OCI-M2 (cell line): ENCODE data around the gene MOSPD3.

Experiments used
- DNase-seq: peaks from one replicate; lab custom pipeline; 2025; ENCODE audit not compliant: unreplicated experiment; lab: John Stamatoyannopoulos, UW

MOSPD3 gene

GRCh38 chr7:100575206-100575631 is 37.1 kb upstream of the MOSPD3 start:
- DNase-seq = no peak

GRCh38 chr7:100575746-100576383 is 36.5 kb upstream of the MOSPD3 start:
- no peak for DNase-seq

GRCh38 chr7:100576384-100576993 is 35.9 kb upstream of the MOSPD3 start:
- DNase-seq = no peak

GRCh38 chr7:100577103-100577502 is 35.2 kb upstream of the MOSPD3 start:
- DNase-seq = no peak

GRCh38 chr7:100577507-100577906 is 34.8 kb upstream of the MOSPD3 start:
- DNase-seq = no peak

- no peak for DNase-seq
These were observed 33.8 kb upstream of the MOSPD3 start for GRCh38 chr7:100578246-100579183.

GRCh38 chr7:100580466-100581283 is 31.7 kb upstream of the MOSPD3 start:
- no peak for DNase-seq

- no peak for DNase-seq
These were observed 30.2 kb upstream of the MOSPD3 start for GRCh38 chr7:100582041-100582579.

GRCh38 chr7:100582650-100583049 is 29.7 kb upstream of the MOSPD3 start:
- DNase-seq = no peak

GRCh38 chr7:100583132-100584053 is 28.9 kb upstream of the MOSPD3 start:
- no peak for DNase-seq

- DNase-seq = no peak
These were observed 28.2 kb upstream of the MOSPD3 start for GRCh38 chr7:100584054-100584682.

GRCh38 chr7:100584683-100585510 is 27.4 kb upstream of the MOSPD3 start:
- DNase-seq = no peak

GRCh38 chr7:100585511-100586265 is 26.7 kb upstream of the MOSPD3 start, which contains the start of gene LRCH4:
LRCH4 (minus strand) TSS chr7:100586129; CDS start chr7:100586100, 29 bp downstream.
- DNase-seq = no peak

- peak; percentile 97 for DNase-seq
These were observed 25.9 kb upstream of the MOSPD3 start, which contains the start of gene FBXO24 for GRCh38 chr7:100586266-100587025. FBXO24 (plus strand) TSS chr7:100586328; CDS start chr7:100586626, 298 bp downstream.

- no peak for DNase-seq
These were observed 23.9 kb upstream of the MOSPD3 start for GRCh38 chr7:100588438-100588837.

- no peak for DNase-seq
These were observed 22.9 kb upstream of the MOSPD3 start for GRCh38 chr7:100589341-100589947.
